HG02610 (cell line): ENCODE measurements around the gene HGFAC.

Experiments
- ATAC-seq: cut with Tn5 transposase; IDR thresholded peaks from one replicate; pipeline ENCODE4 v1.9.1; 2021; ENCODE audit warnings: mild to moderate bottlenecking, moderate library complexity; ENCODE audit not compliant: unreplicated experiment

Gene HGFAC

GRCh38 chr4:3471886-3472285 lies 30.1 kb downstream of the HGFAC start:
- no peak for ATAC-seq

- no peak for ATAC-seq
Observed at GRCh38 chr4:3472411-3473141, 30.8 kb downstream of the HGFAC start.

DNA sequence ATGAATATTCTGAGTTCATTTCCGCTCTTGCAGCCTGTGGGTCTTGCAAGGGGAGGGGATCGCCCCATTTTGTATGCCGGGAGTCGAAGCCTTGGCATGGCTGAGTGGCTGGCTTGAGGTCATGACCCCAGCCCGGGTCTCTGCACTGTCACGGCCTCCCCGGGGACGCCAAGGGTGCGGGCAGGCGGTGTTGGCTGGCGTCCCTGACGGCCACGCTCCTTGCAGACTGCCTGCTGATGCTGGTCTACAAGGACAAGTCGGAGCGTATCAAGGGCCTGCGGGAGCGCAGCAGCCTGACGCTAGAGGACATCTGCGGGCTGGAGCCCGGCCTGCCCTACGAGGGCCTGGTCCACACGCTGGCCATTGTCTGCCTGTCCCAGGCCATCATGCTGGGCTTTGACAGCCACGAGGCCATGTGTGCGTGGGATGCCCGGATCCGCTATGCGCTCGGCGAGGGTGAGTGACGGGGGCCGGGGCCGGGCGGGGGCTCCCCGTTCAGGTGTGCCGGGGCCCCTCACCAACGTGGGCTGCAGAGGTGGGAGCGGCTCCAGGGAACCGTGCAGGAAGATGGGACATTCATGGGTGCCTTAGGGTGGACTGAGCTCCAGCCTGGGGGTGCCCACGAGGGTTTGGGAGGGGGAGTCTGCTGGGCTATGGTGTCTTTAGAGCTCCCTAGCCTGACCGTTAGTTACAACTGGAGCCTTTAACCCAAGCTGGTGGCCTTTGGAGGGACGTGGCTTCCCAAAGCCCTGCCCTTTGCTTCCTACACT lies 31.6 kb downstream of the HGFAC start:
- no peak for ATAC-seq

DNA sequence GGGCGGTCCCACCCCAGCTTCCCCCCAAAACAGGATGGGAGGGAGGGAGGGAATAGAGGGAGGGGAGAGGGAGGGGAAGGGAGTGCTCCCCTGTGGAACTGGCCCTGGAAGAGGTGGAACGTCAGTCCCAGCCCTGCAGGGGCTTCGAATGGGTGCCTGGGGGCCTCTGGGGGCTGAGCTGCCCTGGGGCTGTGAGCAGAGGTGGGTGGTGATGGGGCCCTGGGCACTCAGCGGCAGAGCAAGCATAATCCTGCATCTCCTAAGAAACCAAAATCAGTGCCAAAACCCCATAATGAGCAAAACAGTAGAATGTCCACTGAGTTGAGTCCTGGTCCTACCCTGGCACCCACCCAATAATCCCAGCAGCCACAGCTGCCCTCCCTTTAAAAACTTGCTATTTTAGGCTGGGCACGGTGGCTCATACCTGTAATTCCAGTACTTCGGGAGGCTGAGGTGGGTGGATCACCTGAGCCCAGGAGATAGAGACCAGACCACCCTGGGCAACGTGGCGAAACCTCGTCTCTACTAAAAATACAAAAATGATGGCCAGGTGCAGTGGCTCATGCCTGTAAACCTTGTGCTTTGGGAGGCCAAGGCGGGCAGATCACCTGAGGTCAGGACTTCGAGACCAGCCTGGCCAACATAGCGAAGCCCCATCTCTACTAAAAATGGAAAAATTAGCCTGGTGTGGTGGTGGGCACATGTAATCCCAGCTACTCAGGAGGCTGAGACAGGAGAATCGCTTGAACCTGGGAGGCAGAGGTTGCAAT lies 32.4 kb downstream of the HGFAC start:
- no peak for ATAC-seq

DNA sequence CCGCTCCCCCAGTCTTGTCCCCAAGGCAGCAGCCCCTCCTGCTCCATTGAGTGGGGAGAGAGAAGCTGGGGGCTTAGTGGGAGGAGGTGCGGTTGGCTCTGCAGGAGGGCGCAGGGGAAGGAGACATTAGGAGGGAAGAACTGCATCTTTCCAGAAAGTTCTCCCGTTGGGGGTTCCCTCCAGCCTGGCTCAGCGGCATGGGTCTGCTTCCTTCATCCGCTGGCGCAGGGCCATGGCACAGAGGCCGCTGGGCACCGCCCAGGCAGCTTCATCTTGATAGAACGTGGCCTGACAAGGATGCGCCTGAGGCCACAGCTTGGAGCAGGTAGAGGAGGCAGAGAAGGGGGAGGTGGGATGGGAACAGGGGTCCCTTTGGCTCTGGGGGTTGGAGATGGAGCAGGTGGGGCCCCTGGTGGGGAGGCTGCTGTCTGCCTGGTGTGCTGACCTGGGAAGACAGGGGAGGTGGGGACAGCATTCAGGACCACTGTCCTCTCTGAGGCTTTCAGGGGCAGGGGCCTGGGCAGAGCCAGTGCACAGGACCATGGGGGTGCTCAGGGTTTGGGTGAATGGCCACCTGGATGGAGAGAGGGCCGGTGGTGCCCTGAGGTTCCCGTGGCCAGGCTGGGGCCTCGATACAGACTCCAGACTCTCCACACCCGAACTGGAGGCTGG lies 33.4 kb downstream of the HGFAC start:
- no peak for ATAC-seq

GRCh38 chr4:3475713-3476260 lies 34.0 kb downstream of the HGFAC start:
- ATAC-seq, result no peak

DNA sequence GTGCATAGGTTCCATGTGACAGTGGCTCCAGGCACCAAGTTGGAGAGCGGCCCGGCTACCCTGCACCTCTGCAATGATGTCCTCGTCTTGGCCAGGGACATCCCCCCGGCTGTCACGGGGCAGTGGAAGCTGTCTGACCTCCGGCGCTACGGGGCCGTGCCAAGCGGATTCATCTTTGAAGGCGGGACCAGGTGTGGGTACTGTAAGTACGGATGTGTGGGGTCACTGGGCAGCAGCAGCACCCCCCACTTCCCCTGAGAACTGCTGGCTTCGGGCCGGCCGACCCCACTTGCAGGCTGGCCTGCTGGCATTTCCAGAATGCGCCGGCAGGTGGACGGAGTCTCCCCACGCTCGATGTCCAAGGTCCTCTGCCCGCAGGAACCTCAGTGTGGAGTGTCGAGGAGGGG lies 34.6 kb downstream of the HGFAC start:
- ATAC-seq, result no peak

- ATAC-seq, result no peak
Observed at GRCh38 chr4:3476936-3477749, 35.4 kb downstream of the HGFAC start.

GRCh38 chr4:3477750-3478430 lies 36.1 kb downstream of the HGFAC start:
- ATAC-seq, result no peak

- ATAC-seq, result no peak
Observed at GRCh38 chr4:3478446-3479357, 36.9 kb downstream of the HGFAC start.

DNA sequence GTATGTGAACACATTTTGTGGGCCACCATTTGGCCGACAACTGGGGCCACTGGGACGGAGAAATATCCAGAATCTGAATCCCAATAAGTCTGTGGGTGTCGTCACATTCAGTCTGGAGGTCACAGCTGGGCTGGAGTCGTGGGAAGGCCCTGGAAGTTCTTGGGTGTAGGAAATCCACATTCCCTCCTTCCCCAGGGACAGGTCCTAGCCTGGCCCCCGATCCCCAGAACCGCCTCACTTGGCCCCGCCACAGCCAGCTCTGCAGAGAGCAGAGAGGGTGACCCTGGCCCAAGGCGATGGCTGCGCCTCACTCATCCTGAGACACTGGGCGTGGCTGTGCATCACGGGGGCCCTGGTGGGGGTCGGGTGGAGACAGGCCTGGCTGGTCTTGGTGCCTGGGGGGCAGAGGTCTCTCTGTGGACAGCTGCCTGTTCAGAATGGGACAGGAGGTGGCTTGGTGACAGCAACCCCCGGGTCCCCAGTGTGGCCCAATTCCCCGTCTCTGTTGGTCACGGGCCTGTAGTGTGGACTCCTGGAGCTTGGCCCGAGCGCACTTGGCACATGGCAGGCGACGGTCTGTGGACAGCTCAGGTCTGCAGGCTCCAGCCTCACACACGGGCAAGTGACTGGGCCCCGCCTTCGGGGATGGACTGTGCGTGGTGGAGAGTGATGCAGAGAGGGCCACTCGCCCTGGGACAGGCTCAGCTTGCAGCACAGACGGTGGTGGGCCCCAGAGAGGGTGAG lies 37.8 kb downstream of the HGFAC start:
- ATAC-seq, result no peak

DNA sequence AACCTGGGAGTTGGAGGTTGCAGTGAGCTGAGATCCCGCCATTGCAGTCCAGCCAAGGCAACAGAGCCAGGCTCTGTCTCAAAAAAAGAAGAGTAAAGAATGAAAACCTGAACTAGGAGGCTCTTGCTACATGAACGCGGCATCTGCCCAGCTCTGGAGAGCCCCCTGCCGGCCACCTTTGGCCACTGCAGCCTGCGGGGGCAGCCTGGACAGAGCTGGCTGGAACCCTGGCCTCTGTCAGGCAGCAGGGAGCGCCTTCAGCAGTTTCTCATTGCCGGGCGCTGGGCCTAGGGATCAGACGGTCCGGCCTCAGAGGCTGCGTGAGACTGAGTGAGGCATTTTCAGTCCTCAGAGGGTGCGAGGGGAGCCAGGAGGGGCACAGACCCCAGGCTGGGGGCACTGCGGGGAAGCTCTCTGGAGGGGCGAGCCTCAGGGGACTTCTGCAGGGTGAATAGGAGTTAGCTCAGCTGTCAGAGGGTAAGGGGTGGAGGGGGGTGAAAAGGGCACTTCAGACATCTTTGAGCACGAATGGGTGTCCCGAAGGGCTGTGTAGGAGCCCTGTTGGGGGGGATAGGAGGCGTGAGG lies 38.9 kb downstream of the HGFAC start:
- no peak for ATAC-seq

GRCh38 chr4:3481113-3481531 lies 39.4 kb downstream of the HGFAC start:
- no peak for ATAC-seq

- no peak for ATAC-seq
Observed at GRCh38 chr4:3481783-3482393, 40.1 kb downstream of the HGFAC start.

- ATAC-seq, result no peak
Observed at GRCh38 chr4:3482707-3483106, 40.9 kb downstream of the HGFAC start.

DNA sequence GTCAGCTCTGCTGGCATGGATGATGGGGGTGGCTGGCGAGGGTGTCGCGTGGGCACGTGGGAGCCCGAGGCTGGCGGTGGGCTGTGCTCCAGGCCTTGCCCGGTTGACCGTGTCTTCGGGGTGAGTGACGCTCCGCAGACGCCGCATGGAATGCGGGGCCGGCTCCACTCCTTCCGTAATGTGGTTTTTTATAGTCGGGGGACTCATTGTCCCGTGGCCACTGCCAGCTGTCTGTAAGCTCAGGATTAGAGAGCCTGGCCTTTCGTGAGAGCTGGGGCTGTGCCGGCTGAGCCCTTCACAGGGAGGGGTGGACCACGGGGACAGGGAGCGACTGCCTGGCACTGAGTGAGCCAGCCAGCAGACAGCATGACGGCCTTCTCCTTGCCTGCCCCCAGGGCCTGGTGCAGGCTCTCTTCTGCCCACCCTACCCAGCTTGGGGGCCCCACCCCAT lies 41.7 kb downstream of the HGFAC start:
- ATAC-seq, result no peak
